Right lobe of liver (tissue), 6 donors: ENCODE measurements around the gene LARP4B. TPM values are rescaled to one million over a fixed set of nuclear protein-coding genes. Genes with fewer than 3 reads are reported as not detected.

Experiments
- ATAC-seq, 4 donors: fragments of 200-7000 bp; cut with Tn5 transposase; one replicate each; pipeline ENCODE4 v1.9.1; 2020; ENCODE audit warnings: mild to moderate bottlenecking in 4 of 4, moderate library complexity in 4 of 4
- DNase-seq, 3 donors: peaks; one replicate each; pipeline ENCODE4 v3.0.0-alpha.2; 2020
- H3K27ac ChIP-seq, 3 donors: fragments of 200-600 bp; one replicate each; pipeline ENCODE4 v1.8.0; 2022
- H3K27me3 ChIP-seq, 2 donors: fragments of 200-600 bp; one replicate each; pipeline ENCODE4 v1.8.0; 2022
- H3K36me3 ChIP-seq, 4 donors: fragments of 200-600 bp; sonication (generic) in 1 of 4; one replicate each; pipeline versions ENCODE4 v1.5.1 to v1.8.0; 2017 to 2022; ENCODE audit warnings: control low read depth in 1 of 4
- H3K4me1 ChIP-seq, 4 donors: fragments of 200-600 bp; sonication (generic) in 1 of 4; one replicate each; pipeline versions ENCODE4 v1.5.1 to v1.8.0; 2017 to 2022; ENCODE audit warnings: control low read depth in 1 of 4
- H3K4me3 ChIP-seq, 3 donors: fragments of 200-600 bp; one replicate each; pipeline ENCODE4 v1.8.0; 2022
- H3K9me3 ChIP-seq, 4 donors: fragments of 200-600 bp; sonication (generic) in 1 of 4; one replicate each; pipeline versions ENCODE4 v1.5.1 to v1.8.0; 2017 to 2022; ENCODE audit warnings: control low read depth in 1 of 4
- POLR2A ChIP-seq: fragments of 450-650 bp; IDR thresholded peaks from one replicate; pipeline ENCODE4 v1.6.1; 2017; ENCODE audit warnings: antibody characterized with exemption, mild to moderate bottlenecking
- WGBS: methylation state at CpG from one replicate; pipeline ENCODE4 v1.1.6; 2018; ENCODE audit warnings: low coverage, low lambda C conversion rate; ENCODE audit not compliant: insufficient coverage; ENCODE audit errors: missing lambda C conversion rate; 5-methylcytosine and 5-hydroxymethylcytosine counted together
- intact Hi-C, 2 donors: fragments of 100-400 bp; cut with DNase I; formaldehyde crosslinking; loops; one replicate each; pipeline versions ENCODE4 v1.11.2 to v1.14.1; 2022
- total RNA-seq, 6 experiments: library from RNA; depleted of rRNA in 2 of 6; stranded (reverse); fragments of >200 nt in 2 of 6; fragmentation: NEBNext Ultra II Directional in 3 of 6; extraction: Animal tissue kit (Norgen Biotek cat#: 25700) in 3 of 6; gene quantifications; one replicate each; pipeline versions ENCODE4 v1.1.0 to v1.2.4, GENCODE V29; 2016 to 2023
- TF ChIP-seq, protein P1 (sequence below), 4 donors: fragments of 200-600 bp in 3 of 4; fragments of 450-650 bp in 1 of 4; IDR thresholded peaks; one replicate each; pipeline versions ENCODE4 v1.5.1 to v1.8.0; 2016 to 2022; ENCODE audit warnings: antibody characterized with exemption in 4 of 4, mild to moderate bottlenecking in 2 of 4
- donor health status: DM: no; HTN: yes; CAD: no.
- donor health status: DM: no; HTN: no; CAD: no.
- donor health status: DM: no; HTN: no; CAD: no.
- donor health status: DM: no; HTN: yes; CAD: no.
- donor health status: DM: no; HTN: yes; CAD: no.

LARP4B gene
- total RNA-seq, 6 experiments from 2014 or later: 22.4 to 35.9 (median 31.7) TPM

DNA sequence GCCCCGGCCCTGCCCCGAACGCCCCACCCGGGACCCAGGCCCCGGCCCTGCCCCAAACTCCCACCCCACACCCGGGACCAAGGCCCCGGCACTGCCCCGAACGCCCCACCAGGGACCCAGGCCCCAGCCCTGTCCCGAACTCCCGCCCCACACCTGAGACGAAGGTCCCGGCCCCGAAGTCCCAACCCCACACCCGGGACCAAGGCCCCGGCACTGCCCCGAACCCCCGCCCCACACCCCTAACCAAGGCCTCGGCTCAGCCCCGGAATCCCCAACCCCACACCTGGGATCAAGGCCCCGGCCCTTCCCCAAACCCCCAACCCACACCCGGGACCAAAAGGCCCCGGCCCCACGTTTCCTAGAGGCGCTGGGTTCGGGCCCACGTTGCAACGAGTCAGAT lies 1.1 kb upstream of the LARP4B start:
- ATAC-seq (no peak), DNase-seq (peak; percentile 37 to 63 (median 48))
- no peak for TF ChIP-seq POLR2A
- TF ChIP-seq, protein P1, sequence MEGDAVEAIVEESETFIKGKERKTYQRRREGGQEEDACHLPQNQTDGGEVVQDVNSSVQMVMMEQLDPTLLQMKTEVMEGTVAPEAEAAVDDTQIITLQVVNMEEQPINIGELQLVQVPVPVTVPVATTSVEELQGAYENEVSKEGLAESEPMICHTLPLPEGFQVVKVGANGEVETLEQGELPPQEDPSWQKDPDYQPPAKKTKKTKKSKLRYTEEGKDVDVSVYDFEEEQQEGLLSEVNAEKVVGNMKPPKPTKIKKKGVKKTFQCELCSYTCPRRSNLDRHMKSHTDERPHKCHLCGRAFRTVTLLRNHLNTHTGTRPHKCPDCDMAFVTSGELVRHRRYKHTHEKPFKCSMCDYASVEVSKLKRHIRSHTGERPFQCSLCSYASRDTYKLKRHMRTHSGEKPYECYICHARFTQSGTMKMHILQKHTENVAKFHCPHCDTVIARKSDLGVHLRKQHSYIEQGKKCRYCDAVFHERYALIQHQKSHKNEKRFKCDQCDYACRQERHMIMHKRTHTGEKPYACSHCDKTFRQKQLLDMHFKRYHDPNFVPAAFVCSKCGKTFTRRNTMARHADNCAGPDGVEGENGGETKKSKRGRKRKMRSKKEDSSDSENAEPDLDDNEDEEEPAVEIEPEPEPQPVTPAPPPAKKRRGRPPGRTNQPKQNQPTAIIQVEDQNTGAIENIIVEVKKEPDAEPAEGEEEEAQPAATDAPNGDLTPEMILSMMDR (IDR thresholded peaks at IDR 0.05): no peak
- peaks cover 0 to 17% (median 3%) of the 10 kb centered on the region in 4 donors for H3K4me1 ChIP-seq
- WGBS: 97% methylated on average over 6 of the region's 28 CpGs
- intact Hi-C loops: no loop called here
- peak overlapping the region in 1 of 3 donors; percentile 65 for H3K4me3 ChIP-seq
- H3K27me3 ChIP-seq: no peaks in the 10 kb centered on the region
- no peaks in the 10 kb centered on the region for H3K36me3 ChIP-seq
- H3K27ac ChIP-seq: no peak overlapping the region
- H3K9me3 ChIP-seq: no peaks in the 10 kb centered on the region

DNA sequence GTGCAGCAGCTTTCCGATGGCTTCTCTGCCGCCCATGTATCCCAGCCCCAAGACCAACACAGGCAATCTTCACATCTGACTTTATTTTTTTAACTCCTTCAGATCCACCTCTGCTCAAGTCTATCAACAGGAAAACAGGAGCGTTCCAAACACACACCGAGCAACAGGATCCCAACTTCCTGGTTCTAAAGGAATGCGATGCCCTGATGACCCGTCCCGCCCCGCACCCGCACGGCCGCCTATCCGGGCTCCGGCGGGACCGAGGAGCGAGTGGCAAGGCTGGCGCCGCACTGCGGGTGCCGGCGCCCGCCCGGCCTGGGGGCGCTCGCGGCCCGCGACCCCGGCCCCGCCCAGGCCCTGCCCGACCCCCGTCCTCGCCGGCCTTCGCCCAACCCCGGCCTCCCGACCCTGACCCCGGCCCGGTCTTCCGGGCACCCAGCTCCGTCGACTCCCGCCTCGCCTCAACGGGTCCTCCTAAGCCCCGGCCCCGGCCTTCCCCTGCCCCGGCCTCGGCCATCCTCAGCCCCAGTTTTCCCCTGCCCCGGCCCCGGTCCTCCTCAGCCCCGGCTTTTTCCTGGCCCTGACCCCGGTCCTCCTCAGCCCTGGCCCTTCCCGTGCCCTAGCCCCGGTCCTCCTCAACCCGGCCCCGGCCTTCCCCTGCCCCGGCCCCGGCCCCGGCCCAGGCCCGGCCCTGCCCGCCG lies 730 bp downstream of the LARP4B start:
- peaks cover 0 to 21% (median 3%) of the 10 kb centered on the region in 4 donors for H3K4me1 ChIP-seq
- intact Hi-C loops: no loop called here

DNA sequence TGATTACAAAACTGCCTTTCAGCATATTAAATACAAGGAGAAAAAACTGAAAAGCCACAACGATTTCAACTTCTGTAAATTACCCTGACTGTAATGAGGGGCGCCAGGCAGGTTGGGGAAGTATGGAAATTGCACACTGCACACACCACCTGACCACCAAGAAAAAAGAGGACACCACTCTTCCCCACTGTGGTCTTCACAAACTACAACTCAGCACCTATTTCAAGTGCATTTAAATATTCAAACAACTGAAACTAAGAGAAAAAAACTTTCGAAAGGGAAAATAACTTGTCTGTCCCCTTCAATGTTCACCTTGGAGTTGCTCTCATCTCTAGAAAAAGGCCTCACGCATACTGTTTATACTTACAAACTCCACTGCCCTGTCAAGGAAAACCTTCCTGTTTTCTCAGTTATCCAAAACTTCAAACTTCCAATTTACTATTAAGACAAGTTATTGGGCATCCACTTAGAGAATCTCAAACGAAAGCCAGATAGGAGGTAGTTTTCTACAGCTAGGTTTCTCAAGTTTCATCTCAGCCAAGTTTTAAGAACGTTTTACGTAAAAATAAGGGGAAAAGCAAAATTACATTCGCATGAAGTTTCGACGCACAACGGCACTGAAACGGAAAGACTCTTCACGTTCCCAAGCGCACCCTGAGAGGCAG lies 1.4 kb downstream of the LARP4B start:
- H3K4me3 ChIP-seq: peak overlapping the region; percentile 46 to 72 (median 57)
- no peaks in the 10 kb centered on the region for H3K9me3 ChIP-seq
- TF ChIP-seq POLR2A: no peak
- TF ChIP-seq, protein P1 (IDR thresholded peaks at IDR 0.05): no peak
- ATAC-seq: no peak
- intact Hi-C loops: no loop called here
- WGBS: 2% methylated on average over 14 of the region's 14 CpGs
- H3K36me3 ChIP-seq: peaks cover 0 to 5% (median 0%) of the 10 kb centered on the region in 4 donors
- no peak for DNase-seq
- H3K4me1 ChIP-seq: peaks cover 0 to 21% (median 3%) of the 10 kb centered on the region in 4 donors
- peak overlapping the region; percentile 39 to 87 (median 50) for H3K27ac ChIP-seq
- no peaks in the 10 kb centered on the region for H3K27me3 ChIP-seq

More for the DNA sequence above, 730 bp downstream of the LARP4B start:
- WGBS: under 1% methylated on average over 25 of the region's 63 CpGs
- TF ChIP-seq POLR2A: peak; percentile 17
- TF ChIP-seq, protein P1 (IDR thresholded peaks at IDR 0.05): no peak
- Histone ChIP-seq H3K27ac (peak overlapping the region; percentile 50 to 87 (median 80)), H3K27me3 (no peaks in the 10 kb centered on the region), H3K9me3 (no peaks in the 10 kb centered on the region), H3K4me3 (peak overlapping the region; percentile 46 to 72 (median 57)), H3K36me3 (peaks cover 0 to 5% (median 0%) of the 10 kb centered on the region in 4 donors)
- ATAC-seq (peak; percentile 28 to 53 (median 44)), DNase-seq (peak; percentile 63 to 71 (median 67))

DNA sequence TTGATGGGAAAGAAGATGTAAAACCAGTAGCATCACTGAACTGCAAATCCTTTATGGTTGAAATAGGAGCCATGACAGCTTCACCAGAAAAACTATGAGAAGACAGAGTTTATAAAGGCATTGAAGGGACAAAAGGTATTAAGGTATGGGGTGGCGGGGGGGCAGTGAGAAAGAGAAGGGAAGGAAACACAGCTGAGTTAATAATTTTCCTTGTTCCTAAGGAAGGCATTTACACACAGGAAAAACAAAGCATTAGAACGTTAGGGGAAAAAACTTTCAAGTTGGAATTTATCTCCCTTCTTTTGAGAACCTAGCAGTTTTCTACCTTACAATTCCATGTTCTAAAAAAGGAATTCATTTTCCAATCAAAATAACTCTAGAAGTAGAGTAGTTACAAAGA lies 4.4 kb downstream of the LARP4B start:
- intact Hi-C loops: no loop called here
- peaks cover 0 to 5% (median 0%) of the 10 kb centered on the region in 4 donors for H3K36me3 ChIP-seq
- DNase-seq: no peak
- 51% methylated on average over 2 of the region's 2 CpGs for WGBS
- ATAC-seq: no peak
- TF ChIP-seq, protein P1 (IDR thresholded peaks at IDR 0.05): no peak
- no peak for TF ChIP-seq POLR2A
- H3K27me3 ChIP-seq: no peaks in the 10 kb centered on the region
- no peak overlapping the region for H3K4me3 ChIP-seq
- H3K4me1 ChIP-seq: peaks cover 0 to 21% (median 3%) of the 10 kb centered on the region in 4 donors
- no peak overlapping the region for H3K27ac ChIP-seq
- H3K9me3 ChIP-seq: no peaks in the 10 kb centered on the region
